Measurements from ENCODE around the gene RBPJL. TPM values are rescaled to one million over a fixed set of nuclear protein-coding genes. Genes with fewer than 3 reads are reported as not detected.

The RBPJL gene
- total RNA-seq, 1 experiment from 2014 or later, result not detected

DNA sequence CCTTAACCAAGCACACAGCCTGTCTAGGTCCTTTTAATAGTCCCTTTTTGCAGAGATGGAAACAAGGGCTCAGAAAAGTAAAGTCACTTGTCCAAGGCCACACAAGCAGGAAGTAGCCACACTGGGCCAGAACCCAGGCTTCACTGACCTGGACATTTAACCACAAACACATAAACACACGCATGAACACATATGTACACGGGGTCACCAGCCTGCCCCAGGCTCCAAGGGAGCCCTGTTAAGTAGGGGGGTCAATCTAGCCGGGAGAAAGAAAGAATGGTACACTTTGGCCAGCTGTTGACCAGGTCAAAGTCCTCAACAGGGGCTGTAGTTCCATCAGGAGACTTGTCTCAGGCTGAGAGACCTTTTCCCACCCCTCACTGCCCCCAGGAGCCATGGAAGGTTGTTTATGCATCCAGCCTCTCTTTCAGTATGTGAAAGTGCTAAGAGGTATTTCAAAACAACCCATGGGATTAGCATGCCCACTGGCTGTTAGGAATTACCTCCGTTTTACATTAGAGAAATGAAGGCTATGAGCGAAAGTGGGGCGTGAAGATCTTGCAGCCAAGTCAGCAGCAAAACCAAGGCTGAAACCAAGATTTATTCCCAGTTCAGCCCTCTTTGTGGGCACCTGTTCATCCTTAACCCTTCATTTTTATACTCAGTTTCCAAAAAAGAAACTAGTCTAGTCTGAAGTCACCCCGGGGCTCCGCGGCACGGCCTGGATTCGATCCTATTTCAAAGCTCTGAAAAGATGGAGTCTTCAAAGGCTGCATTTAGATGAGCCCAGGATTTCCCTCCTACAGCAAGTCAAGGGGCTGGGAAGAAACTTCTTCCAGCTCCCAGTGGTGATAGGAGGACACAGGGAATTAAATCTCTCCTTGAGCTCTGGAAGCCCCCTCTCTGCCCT lies 31.7 kb downstream of the RBPJL start:
- no peaks in the 10 kb centered on the region for H3K9me3 ChIP-seq (ENCODE audit: low read depth, low read length, poor library complexity, severe bottlenecking)
- intact Hi-C loops (cut with micrococcal nuclease; ENCODE audit: unreplicated experiment), result no loop called here
- no peaks in the 10 kb centered on the region for H3K27me3 ChIP-seq (replicated peaks; ENCODE audit: insufficient read depth, low read depth, low read length, poor library complexity)
- H3K4me3 ChIP-seq (ENCODE audit: low read depth, low read length, poor library complexity, severe bottlenecking), result no peak overlapping the region
- no TSS peak for BruUV-seq (replicated peaks)
- ChIA-PET CTCF (no interaction called here), POLR2A (ENCODE audit: low non-redundant PET) (no interaction called here)
- no peak overlapping the region for H3K27ac ChIP-seq (ENCODE audit: low read depth, low read length, poor library complexity, severe bottlenecking)
- TF ChIP-seq, protein P1, sequence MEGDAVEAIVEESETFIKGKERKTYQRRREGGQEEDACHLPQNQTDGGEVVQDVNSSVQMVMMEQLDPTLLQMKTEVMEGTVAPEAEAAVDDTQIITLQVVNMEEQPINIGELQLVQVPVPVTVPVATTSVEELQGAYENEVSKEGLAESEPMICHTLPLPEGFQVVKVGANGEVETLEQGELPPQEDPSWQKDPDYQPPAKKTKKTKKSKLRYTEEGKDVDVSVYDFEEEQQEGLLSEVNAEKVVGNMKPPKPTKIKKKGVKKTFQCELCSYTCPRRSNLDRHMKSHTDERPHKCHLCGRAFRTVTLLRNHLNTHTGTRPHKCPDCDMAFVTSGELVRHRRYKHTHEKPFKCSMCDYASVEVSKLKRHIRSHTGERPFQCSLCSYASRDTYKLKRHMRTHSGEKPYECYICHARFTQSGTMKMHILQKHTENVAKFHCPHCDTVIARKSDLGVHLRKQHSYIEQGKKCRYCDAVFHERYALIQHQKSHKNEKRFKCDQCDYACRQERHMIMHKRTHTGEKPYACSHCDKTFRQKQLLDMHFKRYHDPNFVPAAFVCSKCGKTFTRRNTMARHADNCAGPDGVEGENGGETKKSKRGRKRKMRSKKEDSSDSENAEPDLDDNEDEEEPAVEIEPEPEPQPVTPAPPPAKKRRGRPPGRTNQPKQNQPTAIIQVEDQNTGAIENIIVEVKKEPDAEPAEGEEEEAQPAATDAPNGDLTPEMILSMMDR (conservative IDR thresholded peaks at IDR 0.05; ENCODE audit: low read depth, low read length), result no peak
- no peak for TF ChIP-seq EZH2 (IDR thresholded peaks at IDR 0.05; ENCODE audit: borderline replicate concordance, low read depth, low read length, poor library complexity, severe bottlenecking)
- DNase-seq (ENCODE audit: low spot score), result no peak
- peaks cover 4% of the 10 kb centered on the region for H3K36me3 ChIP-seq (ENCODE audit: insufficient read depth, low read length, poor library complexity, severe bottlenecking)
- H3K4me1 ChIP-seq (ENCODE audit: insufficient read depth, low read length, poor library complexity, severe bottlenecking), result peaks cover 1% of the 10 kb centered on the region

DNA sequence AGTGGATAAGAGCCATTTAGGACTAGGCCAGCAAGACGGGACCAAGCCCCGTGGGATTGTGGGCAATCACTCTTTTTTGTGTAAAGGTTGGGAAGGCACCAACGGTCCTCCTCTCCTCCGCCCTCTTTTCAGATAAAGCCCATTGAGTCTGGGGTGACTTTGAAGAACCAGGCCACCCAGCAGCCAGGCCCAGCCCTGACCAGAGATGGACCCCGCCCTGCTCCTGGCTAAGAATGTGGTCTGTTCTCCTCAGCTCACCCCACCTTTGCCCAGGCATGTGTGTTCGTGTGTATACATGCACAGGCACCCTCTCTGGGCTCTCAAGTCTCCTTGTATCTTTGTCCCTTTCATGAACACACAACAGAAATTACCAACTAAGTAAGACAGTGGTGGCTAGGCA lies 32.4 kb downstream of the RBPJL start:
- H3K9me3 ChIP-seq (ENCODE audit: low read depth, low read length, poor library complexity, severe bottlenecking), result no peaks in the 10 kb centered on the region
- H3K36me3 ChIP-seq (ENCODE audit: insufficient read depth, low read length, poor library complexity, severe bottlenecking), result peaks cover 4% of the 10 kb centered on the region
- no peak for DNase-seq (ENCODE audit: low spot score)
- intact Hi-C loops (cut with micrococcal nuclease; ENCODE audit: unreplicated experiment), result no loop called here
- TF ChIP-seq, protein P1 (conservative IDR thresholded peaks at IDR 0.05; ENCODE audit: low read depth, low read length), result no peak
- no peak for TF ChIP-seq EZH2 (IDR thresholded peaks at IDR 0.05; ENCODE audit: borderline replicate concordance, low read depth, low read length, poor library complexity, severe bottlenecking)
- BruUV-seq (replicated peaks), result no TSS peak
- peaks cover 9% of the 10 kb centered on the region for H3K4me1 ChIP-seq (ENCODE audit: insufficient read depth, low read length, poor library complexity, severe bottlenecking)
- CTCF ChIA-PET, result no interaction called here
- H3K27ac ChIP-seq (ENCODE audit: low read depth, low read length, poor library complexity, severe bottlenecking), result no peak overlapping the region
- POLR2A ChIA-PET (ENCODE audit: low non-redundant PET), result no interaction called here
- no peaks in the 10 kb centered on the region for H3K27me3 ChIP-seq (replicated peaks; ENCODE audit: insufficient read depth, low read depth, low read length, poor library complexity)
- no peak overlapping the region for H3K4me3 ChIP-seq (ENCODE audit: low read depth, low read length, poor library complexity, severe bottlenecking)

DNA sequence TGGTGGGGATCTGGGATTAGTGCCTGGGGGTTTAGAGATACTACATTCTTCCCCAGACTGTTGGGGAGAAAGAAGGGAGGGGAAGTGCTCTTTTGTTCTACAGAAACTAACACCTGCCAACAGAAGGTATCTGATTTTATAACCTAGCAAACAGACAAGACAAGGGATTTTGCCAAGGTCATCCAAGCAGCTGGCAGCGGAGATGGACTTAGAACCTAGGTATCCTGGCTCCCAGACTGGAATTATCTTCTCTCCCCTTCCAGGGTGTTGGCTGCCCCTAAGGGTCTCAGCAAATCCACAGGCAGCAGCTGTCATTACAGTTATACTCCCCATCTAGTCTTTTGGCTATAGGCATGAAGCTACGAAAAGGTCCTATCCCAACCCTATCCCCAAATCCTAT lies 33.2 kb downstream of the RBPJL start:
- Histone ChIP-seq H3K4me1 (ENCODE audit: insufficient read depth, low read length, poor library complexity, severe bottlenecking) (peaks cover 15% of the 10 kb centered on the region), H3K27me3 (replicated peaks; ENCODE audit: insufficient read depth, low read depth, low read length, poor library complexity) (no peaks in the 10 kb centered on the region), H3K27ac (ENCODE audit: low read depth, low read length, poor library complexity, severe bottlenecking) (no peak overlapping the region), H3K9me3 (ENCODE audit: low read depth, low read length, poor library complexity, severe bottlenecking) (no peaks in the 10 kb centered on the region), H3K4me3 (ENCODE audit: low read depth, low read length, poor library complexity, severe bottlenecking) (no peak overlapping the region), H3K36me3 (ENCODE audit: insufficient read depth, low read length, poor library complexity, severe bottlenecking) (peaks cover 4% of the 10 kb centered on the region)
- ChIA-PET CTCF (no interaction called here), POLR2A (ENCODE audit: low non-redundant PET) (no interaction called here)
- DNase-seq (ENCODE audit: low spot score), result no peak
- no peak for TF ChIP-seq EZH2 (IDR thresholded peaks at IDR 0.05; ENCODE audit: borderline replicate concordance, low read depth, low read length, poor library complexity, severe bottlenecking)
- TF ChIP-seq, protein P1 (conservative IDR thresholded peaks at IDR 0.05; ENCODE audit: low read depth, low read length), result no peak
- intact Hi-C loops (cut with micrococcal nuclease; ENCODE audit: unreplicated experiment), result no loop called here
- BruUV-seq (replicated peaks), result no TSS peak

Data from A673 (cell line).